Liver (tissue), 9 donors: ENCODE measurements around the gene TRIP13. TPM values are rescaled to one million over a fixed set of nuclear protein-coding genes. Genes with fewer than 3 reads are reported as not detected.

Experiments used
- DNase-seq: peaks from one replicate; pipeline ENCODE4 v3.0.0-alpha.2; 2017; ENCODE audit warnings: low spot score
- H3K27ac ChIP-seq, 2 donors: one replicate each; pipeline ENCODE4 v1.7.0; 2013; ENCODE audit warnings: inconsistent platforms in 2 of 2, low read length in 2 of 2, control low read depth in 1 of 2, low read depth in 1 of 2, mild to moderate bottlenecking in 1 of 2
- H3K27me3 ChIP-seq, 4 donors: one replicate each; pipeline versions ENCODE4 v1.6.1 to v1.7.0; 2013; ENCODE audit warnings: low read length in 3 of 4, inconsistent platforms in 1 of 4, mild to moderate bottlenecking in 1 of 4, moderate library complexity in 1 of 4; ENCODE audit not compliant: control insufficient read depth in 4 of 4, insufficient read depth in 4 of 4
- H3K36me3 ChIP-seq, 4 donors: one replicate each; pipeline versions ENCODE4 v1.6.1 to v1.7.0; 2013; ENCODE audit warnings: low read length in 3 of 4, mild to moderate bottlenecking in 3 of 4, low read depth in 1 of 4, moderate library complexity in 1 of 4; ENCODE audit not compliant: control insufficient read depth in 4 of 4, insufficient read depth in 3 of 4
- H3K4me1 ChIP-seq, 4 donors: one replicate each; pipeline versions ENCODE4 v1.6.1 to v1.7.0; 2013; ENCODE audit warnings: low read length in 3 of 4, mild to moderate bottlenecking in 3 of 4, moderate library complexity in 1 of 4; ENCODE audit not compliant: control insufficient read depth in 4 of 4, insufficient read depth in 4 of 4
- H3K4me3 ChIP-seq, 3 donors: one replicate each; pipeline versions ENCODE4 v1.6.1 to v1.7.0; 2013; ENCODE audit warnings: low read length in 3 of 3, control low read depth in 1 of 3, low read depth in 1 of 3, mild to moderate bottlenecking in 1 of 3
- H3K9ac ChIP-seq, 2 donors: one replicate each; pipeline ENCODE4 v1.7.0; 2013; ENCODE audit warnings: low read length in 2 of 2, mild to moderate bottlenecking in 2 of 2, moderate library complexity in 2 of 2, control low read depth in 1 of 2, low read depth in 1 of 2
- H3K9me3 ChIP-seq, 4 donors: one replicate each; pipeline versions ENCODE4 v1.6.1 to v1.7.0; 2013; ENCODE audit warnings: low read length in 3 of 4; ENCODE audit not compliant: control insufficient read depth in 4 of 4
- ATF3 ChIP-seq: IDR thresholded peaks from 2 replicates; pipeline ENCODE4 v1.6.1; 2016; ENCODE audit warnings: antibody characterized with exemption
- EGR1 ChIP-seq, 2 donors: IDR thresholded peaks; 2 replicates each; pipeline ENCODE4 v1.6.1; 2016 to 2018; ENCODE audit warnings: antibody characterized with exemption in 2 of 2, low read depth in 2 of 2
- FOXA1 ChIP-seq: IDR thresholded peaks from 2 replicates; pipeline ENCODE4 v1.6.1; 2016; ENCODE audit warnings: antibody characterized with exemption
- FOXA2 ChIP-seq: IDR thresholded peaks from 2 replicates; pipeline ENCODE4 v1.6.1; 2016; ENCODE audit warnings: antibody characterized with exemption
- HNF4A ChIP-seq, 2 donors: conservative IDR thresholded peaks; 2 replicates each; pipeline ENCODE4 v1.6.1; 2016; ENCODE audit warnings: antibody characterized with exemption in 2 of 2, mild to moderate bottlenecking in 2 of 2
- HNF4G ChIP-seq: IDR thresholded peaks from 2 replicates; pipeline ENCODE4 v1.6.1; 2016; ENCODE audit warnings: antibody characterized with exemption
- JUND ChIP-seq, 2 donors: IDR thresholded peaks; 2 replicates each; pipeline ENCODE4 v1.6.1; 2016; ENCODE audit warnings: antibody characterized with exemption in 2 of 2
- MAX ChIP-seq: IDR thresholded peaks from 2 replicates; pipeline ENCODE4 v1.6.1; 2016; ENCODE audit warnings: antibody characterized with exemption
- NR2F2 ChIP-seq: IDR thresholded peaks from 2 replicates; pipeline ENCODE4 v1.6.1; 2016; ENCODE audit warnings: antibody characterized with exemption
- RAD21 ChIP-seq, 2 donors: IDR thresholded peaks; 2 replicates each; pipeline ENCODE4 v1.6.1; 2016; ENCODE audit warnings: antibody characterized with exemption in 2 of 2, mild to moderate bottlenecking in 2 of 2
- RXRA ChIP-seq, 2 donors: IDR thresholded peaks; 2 replicates each; pipeline ENCODE4 v1.6.1; 2017 to 2018; ENCODE audit warnings: antibody characterized with exemption in 2 of 2, mild to moderate bottlenecking in 1 of 2
- SP1 ChIP-seq: IDR thresholded peaks from 2 replicates; pipeline ENCODE4 v1.6.1; 2018; ENCODE audit warnings: antibody characterized with exemption, mild to moderate bottlenecking
- YY1 ChIP-seq: IDR thresholded peaks from 2 replicates; pipeline ENCODE4 v1.6.1; 2016; ENCODE audit warnings: antibody characterized with exemption, mild to moderate bottlenecking
- WGBS: extraction: QIAGEN DNeasy Blood & Tissue Kit; methylation state at CpG from one replicate; pipeline ENCODE4 v1.1.7; 2013; 5-methylcytosine and 5-hydroxymethylcytosine counted together
- polyA plus RNA-seq, 2 donors: library from polyadenylated mRNA; stranded (reverse) in 1 of 2; unstranded in 1 of 2; fragments of 200-250 nt in 1 of 2; fragments of >200 nt in 1 of 2; fragmentation: Nextera tagmentation in 1 of 2; extraction: Ambion mirVana in 1 of 2; gene quantifications; one replicate each; pipeline versions ENCODE4 v1.2.1 to v1.2.3, GENCODE V29; 2013 to 2015
- total RNA-seq, 2 donors: library from RNA; depleted of rRNA; stranded (reverse); fragments of >200 nt; gene quantifications; one replicate each; pipeline ENCODE4 v1.2.3, GENCODE V29; 2014
- TF ChIP-seq, protein P1 (sequence below): IDR thresholded peaks from 2 replicates; pipeline ENCODE4 v1.6.1; 2016; ENCODE audit warnings: antibody characterized with exemption, mild to moderate bottlenecking
- TF ChIP-seq, protein P2 (sequence below): fragments of 150-350 bp; IDR thresholded peaks from 2 replicates; pipeline ENCODE4 v1.5.1; 2017; ENCODE audit warnings: improper control_type of control experiment, low read depth, low read length; ENCODE audit not compliant: missing input control
- TF ChIP-seq, protein P3 (sequence below): IDR thresholded peaks from 2 replicates; pipeline ENCODE4 v1.6.1; 2016; ENCODE audit warnings: antibody characterized with exemption
- donor health status: healthy.
- donor health status: healthy.
- donor health status: healthy.
- donor health status: healthy.
- donor health status: healthy.

Gene TRIP13
- total and polyA plus RNA-seq, 4 donors = 0.42 to 12.4 (median 0.84) TPM

DNA sequence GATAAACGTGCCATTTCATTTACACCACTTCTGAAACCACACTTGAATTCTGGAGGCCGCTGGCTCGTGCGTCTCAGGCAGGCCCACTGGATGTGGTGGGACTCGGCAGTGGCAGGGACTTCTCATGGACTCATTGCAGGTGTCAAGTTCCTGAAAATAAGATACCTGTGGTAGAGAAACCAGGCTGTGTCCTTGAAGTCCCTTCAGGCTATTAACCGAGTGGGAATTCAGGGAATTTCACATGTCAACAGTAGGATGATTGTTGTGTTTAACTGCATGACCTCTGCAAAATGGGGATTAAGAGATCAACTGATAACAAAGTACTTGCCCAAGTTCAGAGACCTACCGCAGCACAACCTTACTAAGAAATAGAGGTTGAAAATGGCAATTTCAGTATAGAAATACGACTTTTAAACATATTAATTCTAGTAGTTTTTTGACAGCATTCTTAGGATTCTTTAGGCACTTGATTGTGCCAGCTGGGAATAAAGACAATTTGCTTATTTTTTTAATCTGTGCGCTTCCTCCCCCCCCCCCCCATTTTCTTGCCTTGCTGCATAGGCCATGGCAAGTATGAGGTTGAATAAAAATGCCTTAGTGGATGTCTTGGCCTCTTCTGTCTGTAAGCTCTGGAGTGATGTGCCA lies 26.8 kb downstream of the TRIP13 start:
- Histone ChIP-seq H3K27ac (no peak overlapping the region), H3K9me3 (no peaks in the 10 kb centered on the region)
- WGBS = 91% methylated on average over 9 of the region's 9 CpGs

DNA sequence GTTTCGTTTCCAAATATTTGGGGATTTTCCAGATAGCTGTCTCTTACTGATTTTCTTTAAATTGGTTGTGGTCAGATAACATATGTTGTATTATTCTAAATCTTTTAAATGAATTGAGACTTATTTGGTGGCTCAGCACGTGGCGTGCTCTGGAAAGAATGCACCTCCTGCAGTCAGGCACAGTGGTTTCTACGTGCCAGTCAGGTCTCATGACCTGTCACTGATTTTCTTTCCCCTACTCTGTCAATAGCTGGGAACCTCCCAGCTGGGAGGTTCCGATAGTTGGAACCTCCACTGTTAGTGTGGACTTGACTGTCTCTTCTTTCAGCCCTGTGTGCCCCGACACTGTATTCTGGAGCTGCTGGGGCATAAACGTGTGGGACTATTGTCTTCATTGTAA lies 27.6 kb downstream of the TRIP13 start:
- no peaks in the 10 kb centered on the region for H3K9me3 ChIP-seq
- H3K9ac ChIP-seq = no peak overlapping the region
- H3K4me1 ChIP-seq = no peaks in the 10 kb centered on the region
- no peak for DNase-seq
- H3K27ac ChIP-seq = no peak overlapping the region
- H3K4me3 ChIP-seq = no peak overlapping the region
- H3K27me3 ChIP-seq = no peaks in the 10 kb centered on the region
- TF ChIP-seq HNF4G = no peak
- TF ChIP-seq FOXA2 = no peak
- no peak for TF ChIP-seq YY1
- TF ChIP-seq, protein P1, sequence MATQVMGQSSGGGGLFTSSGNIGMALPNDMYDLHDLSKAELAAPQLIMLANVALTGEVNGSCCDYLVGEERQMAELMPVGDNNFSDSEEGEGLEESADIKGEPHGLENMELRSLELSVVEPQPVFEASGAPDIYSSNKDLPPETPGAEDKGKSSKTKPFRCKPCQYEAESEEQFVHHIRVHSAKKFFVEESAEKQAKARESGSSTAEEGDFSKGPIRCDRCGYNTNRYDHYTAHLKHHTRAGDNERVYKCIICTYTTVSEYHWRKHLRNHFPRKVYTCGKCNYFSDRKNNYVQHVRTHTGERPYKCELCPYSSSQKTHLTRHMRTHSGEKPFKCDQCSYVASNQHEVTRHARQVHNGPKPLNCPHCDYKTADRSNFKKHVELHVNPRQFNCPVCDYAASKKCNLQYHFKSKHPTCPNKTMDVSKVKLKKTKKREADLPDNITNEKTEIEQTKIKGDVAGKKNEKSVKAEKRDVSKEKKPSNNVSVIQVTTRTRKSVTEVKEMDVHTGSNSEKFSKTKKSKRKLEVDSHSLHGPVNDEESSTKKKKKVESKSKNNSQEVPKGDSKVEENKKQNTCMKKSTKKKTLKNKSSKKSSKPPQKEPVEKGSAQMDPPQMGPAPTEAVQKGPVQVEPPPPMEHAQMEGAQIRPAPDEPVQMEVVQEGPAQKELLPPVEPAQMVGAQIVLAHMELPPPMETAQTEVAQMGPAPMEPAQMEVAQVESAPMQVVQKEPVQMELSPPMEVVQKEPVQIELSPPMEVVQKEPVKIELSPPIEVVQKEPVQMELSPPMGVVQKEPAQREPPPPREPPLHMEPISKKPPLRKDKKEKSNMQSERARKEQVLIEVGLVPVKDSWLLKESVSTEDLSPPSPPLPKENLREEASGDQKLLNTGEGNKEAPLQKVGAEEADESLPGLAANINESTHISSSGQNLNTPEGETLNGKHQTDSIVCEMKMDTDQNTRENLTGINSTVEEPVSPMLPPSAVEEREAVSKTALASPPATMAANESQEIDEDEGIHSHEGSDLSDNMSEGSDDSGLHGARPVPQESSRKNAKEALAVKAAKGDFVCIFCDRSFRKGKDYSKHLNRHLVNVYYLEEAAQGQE = no peak
- TF ChIP-seq, protein P2, sequence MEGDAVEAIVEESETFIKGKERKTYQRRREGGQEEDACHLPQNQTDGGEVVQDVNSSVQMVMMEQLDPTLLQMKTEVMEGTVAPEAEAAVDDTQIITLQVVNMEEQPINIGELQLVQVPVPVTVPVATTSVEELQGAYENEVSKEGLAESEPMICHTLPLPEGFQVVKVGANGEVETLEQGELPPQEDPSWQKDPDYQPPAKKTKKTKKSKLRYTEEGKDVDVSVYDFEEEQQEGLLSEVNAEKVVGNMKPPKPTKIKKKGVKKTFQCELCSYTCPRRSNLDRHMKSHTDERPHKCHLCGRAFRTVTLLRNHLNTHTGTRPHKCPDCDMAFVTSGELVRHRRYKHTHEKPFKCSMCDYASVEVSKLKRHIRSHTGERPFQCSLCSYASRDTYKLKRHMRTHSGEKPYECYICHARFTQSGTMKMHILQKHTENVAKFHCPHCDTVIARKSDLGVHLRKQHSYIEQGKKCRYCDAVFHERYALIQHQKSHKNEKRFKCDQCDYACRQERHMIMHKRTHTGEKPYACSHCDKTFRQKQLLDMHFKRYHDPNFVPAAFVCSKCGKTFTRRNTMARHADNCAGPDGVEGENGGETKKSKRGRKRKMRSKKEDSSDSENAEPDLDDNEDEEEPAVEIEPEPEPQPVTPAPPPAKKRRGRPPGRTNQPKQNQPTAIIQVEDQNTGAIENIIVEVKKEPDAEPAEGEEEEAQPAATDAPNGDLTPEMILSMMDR = no peak
- TF ChIP-seq FOXA1 = no peak
- TF ChIP-seq SP1 = no peak
- no peak for TF ChIP-seq HNF4A (conservative IDR thresholded peaks at IDR 0.05)
- no peak for TF ChIP-seq EGR1 (IDR thresholded peaks at IDR 0.05; ENCODE audit: low read depth in 2 of 2)
- no peak for TF ChIP-seq ATF3
- no peak for TF ChIP-seq RAD21 (IDR thresholded peaks at IDR 0.05)
- no peak for TF ChIP-seq RXRA (IDR thresholded peaks at IDR 0.05)
- no peak for TF ChIP-seq MAX
- TF ChIP-seq NR2F2 = no peak
- H3K36me3 ChIP-seq = no peaks in the 10 kb centered on the region
- 86% methylated on average over 7 of the region's 7 CpGs for WGBS

More for the DNA sequence above, 26.8 kb downstream of the TRIP13 start:
- no peak overlapping the region for H3K4me3 ChIP-seq
- H3K4me1 ChIP-seq = no peaks in the 10 kb centered on the region
- H3K27me3 ChIP-seq = no peaks in the 10 kb centered on the region
- H3K9ac ChIP-seq = no peak overlapping the region
- no peaks in the 10 kb centered on the region for H3K36me3 ChIP-seq
- TF ChIP-seq SP1 (no peak), ATF3 (no peak), RAD21 (IDR thresholded peaks at IDR 0.05) (no peak), HNF4A (conservative IDR thresholded peaks at IDR 0.05) (no peak), YY1 (no peak), NR2F2 (no peak), FOXA1 (no peak), JUND (IDR thresholded peaks at IDR 0.05) (no peak)
- TF ChIP-seq, protein P3, sequence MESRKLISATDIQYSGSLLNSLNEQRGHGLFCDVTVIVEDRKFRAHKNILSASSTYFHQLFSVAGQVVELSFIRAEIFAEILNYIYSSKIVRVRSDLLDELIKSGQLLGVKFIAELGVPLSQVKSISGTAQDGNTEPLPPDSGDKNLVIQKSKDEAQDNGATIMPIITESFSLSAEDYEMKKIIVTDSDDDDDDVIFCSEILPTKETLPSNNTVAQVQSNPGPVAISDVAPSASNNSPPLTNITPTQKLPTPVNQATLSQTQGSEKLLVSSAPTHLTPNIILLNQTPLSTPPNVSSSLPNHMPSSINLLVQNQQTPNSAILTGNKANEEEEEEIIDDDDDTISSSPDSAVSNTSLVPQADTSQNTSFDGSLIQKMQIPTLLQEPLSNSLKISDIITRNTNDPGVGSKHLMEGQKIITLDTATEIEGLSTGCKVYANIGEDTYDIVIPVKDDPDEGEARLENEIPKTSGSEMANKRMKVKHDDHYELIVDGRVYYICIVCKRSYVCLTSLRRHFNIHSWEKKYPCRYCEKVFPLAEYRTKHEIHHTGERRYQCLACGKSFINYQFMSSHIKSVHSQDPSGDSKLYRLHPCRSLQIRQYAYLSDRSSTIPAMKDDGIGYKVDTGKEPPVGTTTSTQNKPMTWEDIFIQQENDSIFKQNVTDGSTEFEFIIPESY = no peak
- no peak for DNase-seq
